Right renal cortex interstitium (tissue), 3 donors: ENCODE results near the gene THAP3. TPM values are rescaled to one million over a fixed set of nuclear protein-coding genes. Genes with fewer than 3 reads are reported as not detected.
"Not testable (repeated sequence)": the region's sequence is repeated elsewhere in the genome, so short reads cannot be mapped to it uniquely, and the experiment has no call there.

ENCODE experiments used
- DNase-seq, 3 donors: peaks; one replicate each; pipeline ENCODE4 v3.0.0-alpha.2; 2013; ENCODE audit warnings: low read depth in 3 of 3, low spot score in 2 of 3
- polyA plus RNA-seq, 3 donors: library from polyadenylated mRNA; unstranded; fragments of 120-200 nt; gene quantifications; one replicate each; pipeline ENCODE4 v1.2.1, GENCODE V29; 2013; ENCODE audit not compliant: insufficient read length in 3 of 3

Gene THAP3
- polyA plus RNA-seq, 3 donors = 16.7 to 18.4 (median 16.8) TPM

DNA sequence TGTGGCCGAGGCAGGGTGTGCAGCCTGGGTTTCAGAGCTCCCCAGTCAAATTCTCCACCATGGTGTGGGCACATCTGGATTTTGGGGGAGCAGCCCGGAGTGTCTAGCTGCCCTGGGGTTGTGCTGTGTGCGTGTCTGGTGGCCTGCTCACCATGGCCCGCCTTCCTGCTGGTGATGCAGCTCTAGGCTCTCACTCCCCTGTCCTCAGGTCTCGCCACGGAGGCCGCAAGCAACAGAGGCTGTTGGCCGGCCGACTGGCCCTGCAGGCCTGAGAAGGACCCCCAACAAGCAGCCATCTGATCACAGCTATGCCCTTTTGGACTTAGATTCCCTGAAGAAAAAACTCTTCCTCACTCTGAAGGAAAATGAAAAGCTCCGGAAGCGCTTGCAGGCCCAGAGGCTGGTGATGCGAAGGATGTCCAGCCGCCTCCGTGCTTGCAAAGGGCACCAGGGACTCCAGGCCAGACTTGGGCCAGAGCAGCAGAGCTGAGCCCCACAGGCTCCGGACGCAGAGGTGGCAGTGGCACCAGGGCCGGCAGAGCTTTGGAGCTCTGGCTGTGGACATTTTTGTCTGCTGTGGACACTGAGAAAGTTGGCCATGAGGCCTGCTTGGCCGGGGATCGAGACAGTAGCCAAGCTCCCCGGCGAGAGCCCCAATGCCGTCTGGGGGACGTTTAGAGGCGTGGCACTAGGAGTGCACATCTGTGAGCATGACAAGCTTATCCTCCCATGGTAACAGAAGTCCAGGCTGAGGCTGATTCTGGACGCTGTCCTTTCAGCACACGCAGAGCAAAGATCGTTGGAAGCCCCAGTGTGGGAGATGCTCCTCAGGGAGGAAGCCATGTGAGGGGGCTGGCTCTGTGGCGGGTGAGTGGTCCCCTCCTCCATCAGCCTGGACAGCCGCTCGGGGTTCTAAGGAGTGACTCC is 8.2 kb downstream of the THAP3 start:
- no peak for DNase-seq

GRCh38 chr1:6634371-6635052 is 9.8 kb downstream of the THAP3 start:
- no peak for DNase-seq

DNA sequence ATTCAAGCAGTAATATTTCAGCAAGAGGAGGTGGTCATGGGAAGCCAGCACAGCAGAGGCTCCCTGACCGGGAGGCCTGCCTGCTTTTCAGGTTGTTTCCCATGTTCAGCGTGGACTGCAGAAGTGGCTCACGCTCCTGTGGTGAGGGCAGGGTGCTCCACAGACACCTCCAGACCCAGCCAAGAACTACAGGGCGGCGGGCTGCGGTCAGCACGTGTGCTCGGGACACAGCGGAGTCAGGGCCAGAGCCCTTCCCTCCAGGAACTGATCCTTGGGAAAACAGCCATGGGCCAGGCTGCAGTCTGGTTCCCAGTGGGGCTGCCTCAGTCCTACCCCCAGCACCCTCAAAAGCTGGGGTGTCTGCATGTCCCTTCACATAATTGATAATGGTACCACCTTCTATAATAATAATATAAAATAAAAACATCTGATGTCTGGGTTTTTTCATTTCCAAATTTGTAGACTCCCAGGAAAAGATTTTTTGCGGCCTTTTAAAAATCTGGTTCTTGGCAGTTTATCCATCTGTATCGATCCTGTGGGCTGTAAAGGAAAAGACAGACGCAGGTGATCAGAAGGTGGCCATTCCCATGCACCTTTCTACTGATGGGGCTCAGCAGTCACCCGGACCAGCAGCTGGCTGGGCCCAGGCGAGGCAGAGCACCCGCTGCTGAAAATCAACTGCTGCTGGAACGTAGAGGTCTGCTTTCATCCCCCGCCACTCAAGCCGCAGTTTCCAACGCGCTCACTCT is 10.7 kb downstream of the THAP3 start:
- no peak for DNase-seq

DNA sequence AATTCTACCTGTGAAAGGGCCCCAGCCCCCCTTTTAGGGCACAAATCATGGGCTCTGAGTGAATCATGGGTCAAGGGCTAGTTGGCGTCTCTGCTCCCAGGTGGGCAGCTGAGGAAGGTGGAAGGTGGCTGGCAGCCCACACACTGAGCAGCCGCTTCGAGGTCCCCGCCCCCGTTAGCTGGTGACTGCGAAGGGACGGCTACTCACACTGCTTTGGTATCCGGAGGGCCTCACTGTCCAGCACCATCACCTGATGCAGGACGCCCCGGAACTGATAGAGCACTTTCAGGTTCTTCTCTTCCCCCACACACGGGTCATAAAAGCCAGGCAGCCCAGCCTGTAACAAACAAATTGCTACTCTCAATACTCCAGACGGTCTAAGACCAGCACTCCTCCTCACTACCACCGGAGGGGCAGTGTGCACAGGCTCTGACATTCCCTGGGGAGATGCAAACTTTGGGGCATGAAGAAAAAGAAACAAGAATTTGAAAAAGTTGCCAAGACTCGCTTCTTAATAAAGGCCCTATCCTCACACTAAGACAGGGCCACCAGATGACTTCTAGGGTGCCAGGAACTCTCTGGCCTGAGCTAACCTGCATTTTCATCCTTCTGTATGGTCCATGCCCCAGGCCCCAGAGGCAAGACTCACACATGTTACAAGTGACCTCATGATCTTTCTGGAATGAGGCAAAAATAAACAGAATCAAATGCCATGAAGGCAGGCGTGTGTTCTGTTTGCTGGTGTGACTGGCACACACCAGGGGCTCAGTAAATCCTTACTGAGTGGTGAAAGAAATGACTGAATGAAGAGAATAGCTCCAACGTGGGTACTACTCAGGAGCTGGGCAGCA is 11.5 kb downstream of the THAP3 start:
- DNase-seq = no peak

DNA sequence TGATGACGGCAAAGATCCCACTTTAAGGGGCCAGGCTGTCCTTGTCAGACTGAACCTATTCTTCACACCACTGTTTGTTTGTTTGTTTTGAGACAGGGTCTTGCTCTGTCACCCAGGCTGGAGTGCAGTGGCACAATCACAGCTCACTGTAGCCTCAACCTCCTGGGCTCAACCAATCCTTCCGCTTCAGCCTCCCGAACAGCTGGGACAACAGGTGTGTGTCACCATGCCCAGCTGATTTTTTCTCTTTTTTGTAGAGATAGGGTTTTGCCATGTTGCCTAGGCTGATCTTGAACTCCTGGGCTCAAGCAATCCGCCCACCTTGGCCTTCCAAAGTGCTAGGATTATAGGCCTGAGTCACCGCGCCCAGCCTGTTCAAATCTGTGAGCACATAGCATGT is 12.1 kb downstream of the THAP3 start:
- not testable (repeated sequence) for DNase-seq

GRCh38 chr1:6637770-6638169 is 13.1 kb downstream of the THAP3 start:
- DNase-seq = no peak

- DNase-seq = no peak
Measured at GRCh38 chr1:6638226-6638625, 13.6 kb downstream of the THAP3 start.

- not testable (repeated sequence) for DNase-seq
Measured at GRCh38 chr1:6640867-6641266, 16.2 kb downstream of the THAP3 start.

DNA sequence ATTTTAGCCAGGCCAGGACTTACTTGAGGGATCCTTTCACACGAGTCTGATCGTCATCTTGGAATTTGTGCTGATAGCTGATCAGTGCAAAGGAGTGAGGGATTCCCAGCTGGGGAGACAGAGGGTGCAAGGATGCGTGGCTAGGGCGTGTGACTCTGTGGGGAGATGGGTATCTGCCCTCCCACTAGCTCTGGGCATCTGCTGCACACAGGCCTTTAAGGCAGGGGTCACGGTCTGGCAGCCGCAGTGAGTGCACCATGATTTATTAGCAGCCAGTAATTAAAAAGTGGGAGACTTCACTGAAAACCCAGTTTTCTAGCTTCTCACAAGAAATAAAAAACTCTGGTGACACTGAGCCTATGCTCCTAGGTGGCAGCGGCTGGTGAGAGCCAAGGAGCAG is 20.4 kb downstream of the THAP3 start:
- DNase-seq = no peak

- no peak for DNase-seq
Measured at GRCh38 chr1:6646499-6647148, 22.0 kb downstream of the THAP3 start.

GRCh38 chr1:6648556-6648955 is 23.9 kb downstream of the THAP3 start:
- no peak for DNase-seq

GRCh38 chr1:6651909-6652308 is 27.2 kb downstream of the THAP3 start:
- no peak for DNase-seq

DNA sequence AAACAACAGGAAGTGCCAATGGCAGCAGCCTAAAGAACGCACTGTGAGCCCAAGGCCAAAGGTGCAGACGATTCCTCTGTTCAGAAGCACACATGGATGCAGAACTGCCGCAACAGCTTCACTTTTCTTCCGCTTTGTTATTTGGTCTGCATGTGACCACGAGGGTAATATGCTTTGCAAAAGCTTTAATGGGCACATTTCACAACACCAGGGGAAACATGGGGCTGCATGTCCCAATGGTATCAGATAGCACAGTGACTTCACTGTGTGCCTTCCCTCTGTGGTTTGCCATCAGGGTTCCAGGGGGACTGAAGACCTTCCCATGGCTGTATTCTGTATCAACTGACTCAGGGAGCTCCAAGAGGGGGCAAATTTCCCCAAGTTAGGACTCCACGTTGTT is 28.3 kb downstream of the THAP3 start:
- no peak for DNase-seq

DNA sequence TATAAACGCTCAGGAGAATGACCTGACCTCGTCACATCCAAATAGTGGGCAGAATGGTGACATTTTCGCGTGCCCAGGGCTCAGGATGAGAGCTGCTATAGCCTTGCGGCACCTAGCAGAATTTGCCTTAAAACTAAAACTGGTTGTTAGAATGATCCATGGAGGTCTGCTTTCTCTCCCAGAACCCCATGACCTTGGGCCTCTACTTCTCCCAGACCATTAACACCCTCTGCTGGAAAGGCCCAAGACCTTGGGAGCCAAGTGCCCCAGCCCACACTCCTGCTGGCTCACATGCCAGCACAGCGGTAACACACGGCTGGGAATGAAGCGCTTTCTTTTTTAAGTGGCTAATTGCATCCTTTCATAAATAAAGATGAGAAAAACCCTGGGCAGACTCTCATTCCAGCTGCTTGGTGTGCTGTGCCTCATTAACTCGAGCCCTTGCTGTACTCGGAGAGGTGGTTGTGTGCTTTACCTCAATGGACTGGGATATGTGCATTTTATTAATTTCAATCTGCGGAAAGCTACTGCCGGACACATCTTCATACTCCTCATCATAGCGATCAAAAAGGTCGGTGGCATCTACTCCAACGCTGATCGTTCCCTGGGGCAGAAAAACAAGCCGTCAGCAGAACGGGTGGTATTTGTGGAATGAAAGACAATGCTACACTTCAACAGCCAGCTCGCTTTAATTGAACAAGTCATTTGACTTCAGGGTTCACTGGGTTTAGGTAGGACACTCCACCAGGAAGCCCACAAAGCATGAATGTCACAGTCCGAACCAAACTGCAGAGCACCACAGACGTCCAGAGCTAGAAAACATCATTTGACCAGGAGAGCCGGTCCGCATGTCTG is 29.0 kb downstream of the THAP3 start:
- peak in 1 of 3 donors; percentile 63 for DNase-seq

GRCh38 chr1:6657138-6657537 is 32.5 kb downstream of the THAP3 start:
- DNase-seq = no peak

GRCh38 chr1:6658359-6659060 is 33.8 kb downstream of the THAP3 start:
- DNase-seq = no peak

- DNase-seq = no peak
Measured at GRCh38 chr1:6660415-6661049, 35.9 kb downstream of the THAP3 start.

GRCh38 chr1:6662468-6662867 is 37.8 kb downstream of the THAP3 start:
- not testable (repeated sequence) for DNase-seq
